NT2/D1 (cell line): ENCODE results near the gene SSH2.

Source experiments
- SUZ12 ChIP-seq: IDR thresholded peaks from 2 replicates; pipeline ENCODE4 v1.6.1; 2011; ENCODE audit not compliant: insufficient read length, insufficient read depth; ENCODE audit errors: extremely low read depth
- YY1 ChIP-seq: IDR thresholded peaks from 2 replicates; pipeline ENCODE4 v1.6.1; 2011; ENCODE audit not compliant: insufficient read length, insufficient read depth
- ZNF274 ChIP-seq: IDR thresholded peaks from 2 replicates; pipeline ENCODE4 v1.6.1; 2011; ENCODE audit warnings: mild to moderate bottlenecking, low read depth, low read length

- TF ChIP-seq SUZ12 (no peak), YY1 (no peak), ZNF274 (no peak)
Observed at GRCh38 chr17:29918922-29919856, 10.8 kb downstream of the SSH2 start.
